Neural crest cell (in vitro differentiated cells): ENCODE data around the gene RAB9A. TPM values are rescaled to one million over a fixed set of nuclear protein-coding genes. Genes with fewer than 3 reads are reported as not detected.

Experiments used
- DNase-seq: peaks from one replicate; pipeline ENCODE4 v3.0.0; 2021; ENCODE audit warnings: low read depth, mixed read lengths, low spot score
- H3K27ac Mint-ChIP-seq: one replicate; pipeline ENCODE4 v1.8.0; 2021; ENCODE audit warnings: mild to moderate bottlenecking, mixed read lengths; ENCODE audit not compliant: unreplicated experiment
- H3K27me3 Mint-ChIP-seq: 2 replicates; pipeline ENCODE4 v1.8.0; 2021; ENCODE audit warnings: low read depth, mild to moderate bottlenecking, mixed read lengths
- H3K36me3 Mint-ChIP-seq: 2 replicates; pipeline ENCODE4 v1.8.0; 2021; ENCODE audit warnings: low read depth, mild to moderate bottlenecking, mixed read lengths
- H3K4me1 Mint-ChIP-seq: 2 replicates; pipeline ENCODE4 v1.8.0; 2021; ENCODE audit warnings: mixed read lengths
- H3K4me3 Mint-ChIP-seq: one replicate; pipeline ENCODE4 v1.8.0; 2021; ENCODE audit warnings: mild to moderate bottlenecking, mixed read lengths
- H3K9me3 Mint-ChIP-seq: 2 replicates; pipeline ENCODE4 v1.8.0; 2021; ENCODE audit warnings: mixed read lengths
- CTCF ChIP-seq: fragments of 200-600 bp; sonication (generic); conservative IDR thresholded peaks from 2 replicates; pipeline ENCODE4 v1.5.0; 2021; ENCODE audit warnings: antibody characterized with exemption, mild to moderate bottlenecking
- total RNA-seq: library from RNA; stranded (reverse); gene quantifications from 2 replicates; pipeline ENCODE4 v1.2.1, GENCODE V29; 2021

RAB9A gene
- total RNA-seq, 1 donor from 2014 or later = 11.6 TPM

GRCh38 chrX:13734278-13735172 lies 45.6 kb downstream of the RAB9A start, which contains the start of the genes OFD1 and TRAPPC2:
Gene OFD1 (plus strand): TSS chrX:13734748. CDS start chrX:13735072, 324 bp downstream.
Gene TRAPPC2 (minus strand): TSS chrX:13734620. CDS start chrX:13719963, 14,657 bp downstream.
- peaks cover 6% of the 10 kb centered on the region for H3K9me3 Mint-ChIP-seq
- H3K36me3 Mint-ChIP-seq = peaks cover 15% of the 10 kb centered on the region
- peak within 1 kb of the TSS; percentile 87 for H3K27ac Mint-ChIP-seq
- peak within 1 kb of the TSS; percentile 96 for H3K4me3 Mint-ChIP-seq
- no peak for TF ChIP-seq CTCF
- peak; percentile 78 for DNase-seq
- H3K4me1 Mint-ChIP-seq = peaks cover 30% of the 10 kb centered on the region
- no peaks in the 10 kb centered on the region for H3K27me3 Mint-ChIP-seq

GRCh38 chrX:13741695-13742094 lies 52.8 kb downstream of the RAB9A start:
- Mint-ChIP-seq H3K9me3 (no peaks in the 10 kb centered on the region), H3K27ac (no peak overlapping the region), H3K36me3 (peaks cover 8% of the 10 kb centered on the region), H3K4me3 (no peak overlapping the region), H3K27me3 (no peaks in the 10 kb centered on the region), H3K4me1 (peaks cover 5% of the 10 kb centered on the region)
- no peak for DNase-seq
- no peak for TF ChIP-seq CTCF

GRCh38 chrX:13742397-13743176 lies 53.7 kb downstream of the RAB9A start:
- no peak overlapping the region for H3K27ac Mint-ChIP-seq
- peaks cover 11% of the 10 kb centered on the region for H3K36me3 Mint-ChIP-seq
- no peaks in the 10 kb centered on the region for H3K27me3 Mint-ChIP-seq
- DNase-seq = no peak
- no peaks in the 10 kb centered on the region for H3K9me3 Mint-ChIP-seq
- peaks cover 4% of the 10 kb centered on the region for H3K4me1 Mint-ChIP-seq
- H3K4me3 Mint-ChIP-seq = no peak overlapping the region
- no peak for TF ChIP-seq CTCF

- H3K4me3 Mint-ChIP-seq = no peak overlapping the region
- no peaks in the 10 kb centered on the region for H3K9me3 Mint-ChIP-seq
- peaks cover 11% of the 10 kb centered on the region for H3K36me3 Mint-ChIP-seq
- no peaks in the 10 kb centered on the region for H3K27me3 Mint-ChIP-seq
- peak; percentile 55 for TF ChIP-seq CTCF
- no peak overlapping the region for H3K27ac Mint-ChIP-seq
- no peak for DNase-seq
- H3K4me1 Mint-ChIP-seq = no peaks in the 10 kb centered on the region
These were observed 58.9 kb downstream of the RAB9A start for GRCh38 chrX:13747836-13748235.

- no peak for TF ChIP-seq CTCF
- Mint-ChIP-seq H3K4me1 (no peaks in the 10 kb centered on the region), H3K36me3 (peaks cover 13% of the 10 kb centered on the region), H3K27me3 (no peaks in the 10 kb centered on the region), H3K9me3 (no peaks in the 10 kb centered on the region), H3K27ac (no peak overlapping the region), H3K4me3 (no peak overlapping the region)
- DNase-seq = no peak
These were observed 59.6 kb downstream of the RAB9A start for GRCh38 chrX:13748486-13748885.
